ENCODE data around the gene RETSAT. TPM values are rescaled to one million over a fixed set of nuclear protein-coding genes. Genes with fewer than 3 reads are reported as not detected.

Gene RETSAT
- total and polyA plus RNA-seq, 2 of the 13 experiments (the other 11 are each of a cell fraction or from before 2014, with no cell fraction given): 46.7 to 61.0 TPM

- TF ChIP-seq ZNF407 (CRISPR knock-in tag; IDR thresholded peaks at IDR 0.05; ENCODE audit: not compliant biosample characterization) (no peak), NR2C2 (CRISPR knock-in tag; IDR thresholded peaks at IDR 0.05; ENCODE audit: borderline replicate concordance) (no peak), FOXK1 (CRISPR knock-in tag; IDR thresholded peaks at IDR 0.05; ENCODE audit: borderline replicate concordance, low read depth) (no peak), CSRNP2 (CRISPR knock-in tag; conservative IDR thresholded peaks at IDR 0.05; ENCODE audit: low read depth) (no peak), KDM6A (CRISPR knock-in tag; IDR thresholded peaks at IDR 0.05; ENCODE audit: low read depth) (no peak), THYN1 (CRISPR knock-in tag; IDR thresholded peaks at IDR 0.05; ENCODE audit: borderline replicate concordance, low read depth) (no peak), ZFP82 (CRISPR knock-in tag; IDR thresholded peaks at IDR 0.05; ENCODE audit: borderline replicate concordance) (no peak), IRF9 (CRISPR knock-in tag; IDR thresholded peaks at IDR 0.05; ENCODE audit: borderline replicate concordance) (no peak), GATA4 (IDR thresholded peaks at IDR 0.05; ENCODE audit: borderline replicate concordance, low read depth) (no peak), ZNF670 (CRISPR knock-in tag; IDR thresholded peaks at IDR 0.05; ENCODE audit: borderline replicate concordance) (no peak), KLF15 (CRISPR knock-in tag; IDR thresholded peaks at IDR 0.05; ENCODE audit: borderline replicate concordance) (no peak), ZNF281 (CRISPR knock-in tag; IDR thresholded peaks at IDR 0.05; ENCODE audit: borderline replicate concordance) (no peak)
These were observed 44.5 kb downstream of the RETSAT start (continued) for GRCh38 chr2:85309699-85310321.

Measured in HepG2 (cell line).